ENCODE data around the gene CCDC177.
A peak's percentile ranks its signal among the peaks of the same experiment; 100 is the strongest.
"Not testable (repeated sequence)": the region's sequence is repeated elsewhere in the genome, so short reads cannot be mapped to it uniquely, and the experiment has no call there.

Gene CCDC177

GRCh38 chr14:69599431-69599830 lies 24.8 kb upstream of the CCDC177 start:
- not testable (repeated sequence) for DNase-seq

GRCh38 chr14:69595336-69595735 lies 20.7 kb upstream of the CCDC177 start:
- no peak for DNase-seq

GRCh38 chr14:69594846-69595245 lies 20.2 kb upstream of the CCDC177 start:
- no peak for DNase-seq

- peak; percentile 90 for DNase-seq
Observed at GRCh38 chr14:69593018-69593677, 18.5 kb upstream of the CCDC177 start.

GRCh38 chr14:69591317-69591716 lies 16.6 kb upstream of the CCDC177 start:
- DNase-seq: no peak

- DNase-seq: no peak
Observed at GRCh38 chr14:69587389-69587788, 12.7 kb upstream of the CCDC177 start.

- no peak for DNase-seq
Observed at GRCh38 chr14:69586404-69586803, 11.7 kb upstream of the CCDC177 start.

- DNase-seq: no peak
Observed at GRCh38 chr14:69584389-69584788, 9.7 kb upstream of the CCDC177 start.

- DNase-seq: no peak
Observed at GRCh38 chr14:69582829-69583228, 8.2 kb upstream of the CCDC177 start.

GRCh38 chr14:69582212-69582611 lies 7.5 kb upstream of the CCDC177 start:
- DNase-seq: no peak

GRCh38 chr14:69581316-69581935 lies 6.8 kb upstream of the CCDC177 start:
- DNase-seq: no peak

GRCh38 chr14:69580009-69580577 lies 5.4 kb upstream of the CCDC177 start:
- peak; percentile 43 for DNase-seq

- no peak for DNase-seq
Observed at GRCh38 chr14:69579476-69579875, 4.8 kb upstream of the CCDC177 start.

- DNase-seq: no peak
Observed at GRCh38 chr14:69574954-69575295, 254 bp upstream of the CCDC177 start.

- peak; percentile 66 for DNase-seq
Observed at GRCh38 chr14:69573831-69574262, 824 bp downstream of the CCDC177 start.

GRCh38 chr14:69573205-69573830 lies 1.4 kb downstream of the CCDC177 start:
- no peak for DNase-seq

- no peak for DNase-seq
Observed at GRCh38 chr14:69572841-69573135, 1.9 kb downstream of the CCDC177 start.

- no peak for DNase-seq
Observed at GRCh38 chr14:69572030-69572840, 2.4 kb downstream of the CCDC177 start.

- DNase-seq: no peak
Observed at GRCh38 chr14:69571449-69572029, 3.1 kb downstream of the CCDC177 start.

GRCh38 chr14:69570836-69571330 lies 3.8 kb downstream of the CCDC177 start:
- no peak for DNase-seq

- DNase-seq: no peak
Observed at GRCh38 chr14:69569859-69570258, 4.8 kb downstream of the CCDC177 start.

GRCh38 chr14:69567563-69567962 lies 7.1 kb downstream of the CCDC177 start:
- no peak for DNase-seq

GRCh38 chr14:69561893-69562292 lies 12.8 kb downstream of the CCDC177 start:
- DNase-seq: no peak
